Choroid plexus epithelial cell (primary cell): ENCODE measurements around the gene CCDC74A.
"Not testable (repeated sequence)": the region's sequence is repeated elsewhere in the genome, so short reads cannot be mapped to it uniquely, and the experiment has no call there.

Experiments used
- DNase-seq: peaks from one replicate; pipeline ENCODE4 v3.0.0-alpha.2; 2010; ENCODE audit warnings: low read depth
- H3K4me3 ChIP-seq: 2 replicates; pipeline ENCODE4 v1.5.1; 2011; ENCODE audit warnings: low read depth, mild to moderate bottlenecking, control low read depth, low read length, moderate library complexity
- TF ChIP-seq, protein P1 (sequence below): conservative IDR thresholded peaks from 2 replicates; pipeline ENCODE4 v1.5.1; 2011; ENCODE audit warnings: low read depth, mild to moderate bottlenecking, control low read depth, inconsistent platforms, low read length, moderate library complexity

Gene CCDC74A

DNA sequence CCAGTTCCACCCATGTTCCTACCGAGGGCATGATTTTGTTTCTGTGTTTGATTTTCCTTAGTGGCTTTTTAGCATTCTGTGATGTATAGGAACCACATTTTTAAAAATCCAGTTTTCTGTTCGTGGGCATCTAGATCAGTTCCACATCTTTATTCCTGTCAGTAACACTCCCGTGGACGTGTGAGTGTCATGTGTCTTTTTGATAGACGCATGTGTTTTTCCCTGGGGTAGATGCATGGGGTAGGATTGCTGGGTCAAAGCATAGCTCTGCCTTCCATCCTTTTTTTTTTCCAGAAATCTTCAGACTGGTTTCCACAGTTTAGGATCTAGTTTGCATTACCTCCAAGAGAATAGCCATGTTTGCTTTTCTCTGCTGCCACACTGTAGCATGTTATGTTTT is 38.7 kb downstream of the CCDC74A start:
- TF ChIP-seq, protein P1, sequence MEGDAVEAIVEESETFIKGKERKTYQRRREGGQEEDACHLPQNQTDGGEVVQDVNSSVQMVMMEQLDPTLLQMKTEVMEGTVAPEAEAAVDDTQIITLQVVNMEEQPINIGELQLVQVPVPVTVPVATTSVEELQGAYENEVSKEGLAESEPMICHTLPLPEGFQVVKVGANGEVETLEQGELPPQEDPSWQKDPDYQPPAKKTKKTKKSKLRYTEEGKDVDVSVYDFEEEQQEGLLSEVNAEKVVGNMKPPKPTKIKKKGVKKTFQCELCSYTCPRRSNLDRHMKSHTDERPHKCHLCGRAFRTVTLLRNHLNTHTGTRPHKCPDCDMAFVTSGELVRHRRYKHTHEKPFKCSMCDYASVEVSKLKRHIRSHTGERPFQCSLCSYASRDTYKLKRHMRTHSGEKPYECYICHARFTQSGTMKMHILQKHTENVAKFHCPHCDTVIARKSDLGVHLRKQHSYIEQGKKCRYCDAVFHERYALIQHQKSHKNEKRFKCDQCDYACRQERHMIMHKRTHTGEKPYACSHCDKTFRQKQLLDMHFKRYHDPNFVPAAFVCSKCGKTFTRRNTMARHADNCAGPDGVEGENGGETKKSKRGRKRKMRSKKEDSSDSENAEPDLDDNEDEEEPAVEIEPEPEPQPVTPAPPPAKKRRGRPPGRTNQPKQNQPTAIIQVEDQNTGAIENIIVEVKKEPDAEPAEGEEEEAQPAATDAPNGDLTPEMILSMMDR = no peak

GRCh38 chr2:131567891-131568290 is 40.2 kb downstream of the CCDC74A start:
- H3K4me3 ChIP-seq = no peak overlapping the region
- peak; percentile 2 for DNase-seq
- TF ChIP-seq, protein P1 = no peak

More for the DNA sequence above, 38.7 kb downstream of the CCDC74A start:
- no peak for DNase-seq
- no peak overlapping the region for H3K4me3 ChIP-seq

GRCh38 chr2:131568401-131568800 is 40.7 kb downstream of the CCDC74A start:
- H3K4me3 ChIP-seq, DNase-seq: not testable (repeated sequence)

DNA sequence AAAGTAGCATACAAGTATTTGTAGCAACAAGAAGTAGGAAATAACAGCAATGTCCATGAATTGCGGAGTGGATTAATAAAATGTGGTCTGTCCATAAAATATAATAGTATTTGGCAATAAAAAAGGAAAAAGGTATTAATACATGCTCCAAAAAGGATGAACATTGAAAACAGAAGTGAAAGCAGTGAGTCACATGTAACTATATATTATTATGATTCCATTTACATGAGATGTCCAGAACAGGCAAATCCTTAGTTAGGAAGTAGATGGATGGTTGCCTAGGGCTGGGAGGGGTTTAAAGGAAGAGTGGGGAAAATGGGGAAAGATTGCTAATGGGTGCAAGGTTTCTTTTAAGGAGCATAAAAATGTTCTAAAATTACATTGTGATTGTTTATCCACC is 44.5 kb downstream of the CCDC74A start:
- no peak for DNase-seq
- TF ChIP-seq, protein P1 = no peak
- no peak overlapping the region for H3K4me3 ChIP-seq

DNA sequence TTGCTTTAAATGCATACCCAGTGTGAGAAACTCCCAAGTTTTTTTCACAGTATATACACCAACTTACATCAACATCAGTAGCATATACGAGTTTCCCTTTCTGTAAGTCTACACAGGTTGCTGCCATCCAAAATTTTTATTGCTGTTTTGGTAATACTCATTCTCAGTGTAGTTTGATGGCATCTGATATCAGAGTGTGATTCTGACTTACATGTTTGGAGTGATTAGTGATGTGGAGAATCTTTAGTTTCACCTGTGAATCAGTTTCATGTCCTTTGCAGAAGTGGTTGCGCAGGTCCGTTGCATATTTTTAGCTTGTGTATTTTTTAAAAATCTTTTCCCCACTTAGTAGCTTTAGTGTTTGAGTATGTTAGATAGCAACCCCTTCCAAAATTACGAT is 50.1 kb downstream of the CCDC74A start:
- H3K4me3 ChIP-seq = no peak overlapping the region
- no peak for DNase-seq
- TF ChIP-seq, protein P1 = no peak

DNA sequence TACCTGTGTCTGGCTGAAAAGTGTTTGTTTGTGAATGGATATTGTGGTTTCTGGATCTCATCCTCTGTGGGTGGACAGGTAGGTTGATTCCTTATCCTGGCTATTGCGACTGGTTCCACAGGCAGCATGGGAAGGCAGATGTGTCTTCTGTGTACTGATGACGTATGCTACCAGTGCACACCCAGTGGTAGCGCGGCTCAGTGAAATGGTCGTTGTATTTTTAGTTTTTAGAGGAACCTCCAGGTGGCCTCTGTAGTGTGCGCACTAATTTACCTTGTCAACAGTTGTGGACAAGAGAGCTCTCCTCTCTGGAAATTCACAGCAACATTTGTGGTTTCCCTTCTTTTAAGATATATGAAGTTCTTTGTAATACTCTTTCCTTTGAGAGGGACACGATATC is 52.5 kb downstream of the CCDC74A start:
- TF ChIP-seq, protein P1 = no peak
- no peak overlapping the region for H3K4me3 ChIP-seq
- DNase-seq = no peak
